Fibroblast of skin of scalp (primary cell): ENCODE measurements around the gene NTMT2. TPM values are rescaled to one million over a fixed set of nuclear protein-coding genes. Genes with fewer than 3 reads are reported as not detected.
"Not testable (repeated sequence)": the region's sequence is repeated elsewhere in the genome, so short reads cannot be mapped to it uniquely, and the experiment has no call there.

Source experiments
- DNase-seq: peaks from one replicate; pipeline ENCODE4 v3.0.0-alpha.2; 2013
- polyA plus RNA-seq, 2 experiments: library from polyadenylated mRNA; unstranded; fragments of 120-200 nt; gene quantifications; one replicate each; pipeline ENCODE4 v1.2.1, GENCODE V29; 2013; ENCODE audit not compliant: insufficient read length in 2 of 2

Gene NTMT2
- not detected for polyA plus RNA-seq (2013, experiment 1 of 2; ENCODE audit: insufficient read length)
- not detected for polyA plus RNA-seq (2013, experiment 2 of 2; ENCODE audit: insufficient read length)

GRCh38 chr1:170145770-170146676 lies at the start of gene NTMT2:
TSS of gene NTMT2 (plus strand) at chr1:170145959. CDS start at chr1:170146108, 149 bp downstream.
- peak; percentile 39 for DNase-seq

- DNase-seq: no peak
Observed at GRCh38 chr1:170095976-170096748, 49.6 kb upstream of the NTMT2 start.

GRCh38 chr1:170096806-170097340 lies 48.9 kb upstream of the NTMT2 start:
- no peak for DNase-seq

DNA sequence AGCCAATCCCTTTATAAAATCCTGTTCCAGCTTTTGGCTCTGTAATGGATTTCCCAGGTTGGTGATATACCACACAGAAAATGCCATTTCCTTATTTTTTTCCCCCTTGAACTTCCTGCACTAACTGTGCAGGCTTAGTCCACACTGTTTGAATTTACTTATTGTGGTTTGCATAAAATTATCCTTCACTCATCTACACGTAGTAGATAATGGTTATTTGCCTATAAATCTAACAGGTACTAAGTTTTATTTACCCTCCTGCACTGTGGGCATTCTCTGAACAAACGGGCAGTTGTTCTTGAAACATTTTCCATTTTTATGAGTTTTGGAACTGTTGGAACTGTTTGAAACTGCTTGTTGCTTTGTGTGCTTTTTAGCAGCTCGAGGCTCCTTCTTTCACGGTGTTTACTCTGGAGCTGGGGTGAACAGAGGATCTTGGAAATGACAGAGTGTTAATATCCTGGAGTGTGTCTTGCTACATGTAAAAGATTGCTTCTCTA lies 48.3 kb upstream of the NTMT2 start:
- DNase-seq: no peak

DNA sequence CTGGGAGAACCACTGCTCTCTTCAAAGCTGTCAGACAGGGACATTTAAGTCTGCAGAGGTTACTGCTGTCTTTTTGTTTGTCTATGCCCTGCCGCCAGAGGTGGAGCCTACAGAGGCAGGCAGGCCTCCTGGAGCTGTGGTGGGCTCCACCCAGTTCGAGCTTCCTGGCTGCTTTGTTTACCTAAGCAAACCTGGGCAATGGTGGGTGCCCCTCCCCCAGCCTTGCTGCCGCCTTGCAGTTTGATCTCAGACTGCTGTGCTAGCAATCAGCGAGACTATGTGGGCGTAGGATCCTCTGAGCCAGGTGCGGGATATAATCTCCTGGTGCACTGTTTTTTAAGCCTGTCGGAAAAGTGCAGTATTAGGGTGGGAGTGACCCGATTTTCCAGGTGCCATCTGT lies 32.6 kb upstream of the NTMT2 start:
- not testable (repeated sequence) for DNase-seq

- DNase-seq: peak; percentile 69
Observed at GRCh38 chr1:170114906-170115305, 30.9 kb upstream of the NTMT2 start.

GRCh38 chr1:170122366-170122765 lies 23.4 kb upstream of the NTMT2 start:
- DNase-seq: no peak

- DNase-seq: no peak
Observed at GRCh38 chr1:170125269-170125668, 20.5 kb upstream of the NTMT2 start.

GRCh38 chr1:170126696-170127095 lies 19.1 kb upstream of the NTMT2 start:
- peak; percentile 97 for DNase-seq

DNA sequence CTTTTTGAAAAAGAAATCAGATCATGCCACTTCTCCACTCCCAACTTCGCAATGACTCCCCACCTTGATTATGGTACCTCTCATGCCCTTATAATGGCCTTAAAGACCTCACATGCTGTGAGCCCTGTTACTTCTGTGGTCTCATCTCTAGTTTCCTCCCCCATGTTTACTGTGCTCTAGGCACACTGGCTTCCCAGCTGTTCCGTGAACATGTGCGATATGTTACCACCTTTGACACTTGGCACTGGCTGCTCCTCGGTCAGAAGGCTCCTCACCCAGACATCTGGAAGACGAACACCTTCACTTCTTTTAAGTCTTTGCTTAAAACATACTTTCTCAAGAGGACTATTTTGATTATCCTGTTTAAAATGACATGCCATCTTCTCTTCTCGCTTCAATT lies 14.3 kb upstream of the NTMT2 start:
- DNase-seq: no peak

DNA sequence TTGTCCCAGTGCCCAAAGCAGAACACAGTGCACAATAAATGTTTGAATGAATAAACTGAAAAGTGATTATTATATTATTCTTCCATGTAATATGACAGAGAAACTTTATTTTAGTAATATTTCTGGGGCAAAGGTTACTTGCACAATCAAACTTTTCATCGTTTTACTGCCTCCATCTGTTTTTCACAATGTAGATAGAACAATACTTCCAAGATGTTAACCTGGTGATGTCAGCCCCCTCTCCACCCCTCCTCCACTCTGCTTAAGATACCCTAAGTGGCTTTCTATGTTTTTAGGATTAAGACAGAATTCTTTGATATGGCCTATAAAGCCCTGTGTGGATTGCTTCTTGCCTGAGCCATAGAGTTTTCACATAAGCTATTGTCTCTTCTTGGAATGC lies 13.8 kb upstream of the NTMT2 start:
- no peak for DNase-seq

DNA sequence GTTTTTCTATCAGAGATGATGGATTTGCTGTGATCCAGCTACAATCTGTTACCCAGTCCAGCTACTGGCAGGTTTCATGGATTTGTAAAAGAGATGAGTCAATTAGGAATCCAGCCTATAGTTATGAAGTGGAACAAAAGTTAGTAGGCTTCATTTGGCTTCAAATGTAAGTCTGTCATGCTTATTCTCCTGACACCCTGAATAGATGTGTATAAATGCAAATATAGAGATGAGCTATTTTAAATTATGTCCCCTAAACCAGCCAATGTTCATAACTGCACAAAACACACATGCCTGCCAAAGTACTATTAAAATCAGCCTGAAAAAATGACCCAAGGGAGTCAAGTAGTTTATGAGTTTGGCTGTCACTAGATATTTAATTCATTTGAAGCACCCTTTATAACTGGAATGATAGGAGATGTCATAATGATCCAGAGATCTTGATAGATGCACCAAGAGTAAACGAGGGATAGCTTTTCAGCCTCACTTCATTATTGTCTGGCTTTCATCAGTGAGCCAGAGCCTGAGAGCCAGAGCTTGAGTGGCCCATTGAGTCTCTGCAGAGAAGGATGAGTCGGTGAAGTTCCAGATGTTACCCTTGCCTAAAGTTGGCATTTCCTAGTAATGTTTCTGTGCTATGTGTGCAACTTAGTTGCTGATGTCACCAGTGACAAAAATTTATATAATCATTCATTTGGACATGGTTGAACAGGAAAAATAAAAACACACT lies 11.8 kb upstream of the NTMT2 start:
- DNase-seq: no peak

- no peak for DNase-seq
Observed at GRCh38 chr1:170134521-170134920, 11.2 kb upstream of the NTMT2 start.

- DNase-seq: no peak
Observed at GRCh38 chr1:170140371-170140770, 5.4 kb upstream of the NTMT2 start.

DNA sequence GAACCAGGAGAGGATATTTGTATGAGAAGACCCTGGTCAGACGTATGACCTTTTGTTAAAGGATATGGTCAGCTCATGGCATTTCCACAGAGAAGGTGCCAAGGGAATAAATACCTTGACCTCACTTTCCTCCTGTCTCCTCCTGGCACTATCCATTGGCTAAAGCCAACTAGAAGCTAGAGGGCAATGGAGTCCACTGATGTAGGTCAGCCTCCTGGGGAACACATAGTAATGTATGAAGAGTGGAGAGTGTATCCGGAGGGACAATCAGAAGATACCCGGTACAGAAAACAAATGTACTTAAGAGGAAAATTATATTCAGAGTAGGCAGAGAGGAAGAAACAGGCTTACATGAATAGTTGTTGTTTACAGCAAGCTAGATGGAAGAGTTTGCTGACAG lies 698 bp upstream of the NTMT2 start:
- DNase-seq: no peak

DNA sequence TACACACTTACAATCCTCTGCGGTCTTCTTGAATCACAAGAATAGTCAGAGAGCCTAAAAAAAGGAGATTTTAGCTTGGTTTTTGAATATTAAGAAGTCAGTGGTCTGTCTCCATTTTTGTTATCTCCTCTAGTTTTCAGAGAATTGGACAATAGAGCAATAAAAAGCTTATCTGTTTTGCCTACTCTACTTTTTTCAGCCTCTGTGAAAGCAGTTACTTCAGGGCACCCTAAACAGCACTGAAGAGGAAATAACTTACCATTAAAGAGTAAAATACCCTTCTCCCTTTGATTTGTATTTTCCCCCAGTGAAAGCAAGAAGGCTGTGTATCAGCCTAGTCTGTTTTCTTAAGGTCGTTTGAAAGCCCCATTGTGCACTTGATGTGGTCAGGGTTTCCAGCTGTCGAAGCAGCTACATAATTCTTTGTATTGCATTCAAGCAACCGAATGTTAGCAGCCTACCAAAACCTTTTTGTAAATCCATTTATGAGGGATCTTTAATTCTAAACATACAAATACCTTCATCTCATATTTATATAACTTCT lies 1.0 kb downstream of the NTMT2 start:
- DNase-seq: no peak

- DNase-seq: peak; percentile 80
Observed at GRCh38 chr1:170149241-170149640, 3.5 kb downstream of the NTMT2 start.

- peak; percentile 57 for DNase-seq
Observed at GRCh38 chr1:170150016-170150415, 4.3 kb downstream of the NTMT2 start.

GRCh38 chr1:170150921-170151320 lies 5.2 kb downstream of the NTMT2 start:
- no peak for DNase-seq

DNA sequence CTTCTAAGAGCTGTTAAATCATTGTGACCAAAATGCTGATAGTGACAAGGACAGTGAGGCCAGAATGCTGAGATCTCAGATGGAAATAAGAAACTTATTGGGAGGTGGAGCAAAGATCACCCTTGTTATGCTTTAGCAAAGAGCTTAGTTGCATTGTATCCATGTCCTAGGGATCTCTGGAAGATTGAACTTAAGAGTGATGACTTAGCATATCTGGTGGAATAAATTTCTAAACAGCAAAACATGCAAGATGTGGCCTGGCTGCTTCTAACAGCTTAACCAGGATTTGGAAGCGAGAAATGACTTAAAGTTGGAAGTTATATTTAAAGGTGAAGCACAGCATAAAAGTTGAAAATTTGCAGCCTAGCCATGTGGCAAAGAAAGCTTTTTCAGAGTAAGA lies 7.7 kb downstream of the NTMT2 start:
- DNase-seq: no peak

- no peak for DNase-seq
Observed at GRCh38 chr1:170155055-170155454, 9.3 kb downstream of the NTMT2 start.

- DNase-seq: no peak
Observed at GRCh38 chr1:170156594-170156993, 10.8 kb downstream of the NTMT2 start.
